ENCODE results near the gene FAM110C.

GRCh38 chr2:24107-24506, 22.2 kb downstream of the FAM110C start:
- TF ChIP-seq CTCF (IDR thresholded peaks at IDR 0.05): no peak
- TF ChIP-seq POLR2A (IDR thresholded peaks at IDR 0.05; ENCODE audit: low read depth): no peak

Data from esophagus muscularis mucosa (tissue), 3 donors.